HPDE6-E6E7 (cell line): Measurements from ENCODE around the gene RABL3.
"Not testable (repeated sequence)": the region's sequence is repeated elsewhere in the genome, so short reads cannot be mapped to it uniquely, and the experiment has no call there.

ENCODE experiments used
- DNase-seq: peaks from one replicate; pipeline ENCODE4 v3.0.0; 2011; ENCODE audit warnings: missing footprints; ENCODE audit errors: extremely low spot score

RABL3 gene

DNA sequence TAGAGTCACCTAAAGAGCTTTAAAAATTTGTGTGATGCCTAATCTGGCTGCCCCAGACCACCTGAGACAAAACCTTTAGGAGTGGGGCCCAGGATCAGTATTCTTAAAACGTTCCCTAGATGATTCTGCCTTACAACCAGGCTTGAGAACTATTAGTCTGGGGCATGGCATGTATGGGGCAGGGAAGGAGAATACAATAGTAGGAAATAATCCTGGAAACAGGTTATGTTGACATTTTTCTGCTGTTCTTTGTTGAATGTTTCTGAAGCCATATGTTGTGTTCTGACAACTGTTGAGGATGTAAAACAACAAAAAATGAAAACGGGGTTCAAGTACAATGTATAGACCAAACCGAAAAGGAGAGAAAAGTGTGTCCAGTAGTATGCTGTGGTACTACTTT is 3.1 kb upstream of the RABL3 start:
- no peak for DNase-seq

DNA sequence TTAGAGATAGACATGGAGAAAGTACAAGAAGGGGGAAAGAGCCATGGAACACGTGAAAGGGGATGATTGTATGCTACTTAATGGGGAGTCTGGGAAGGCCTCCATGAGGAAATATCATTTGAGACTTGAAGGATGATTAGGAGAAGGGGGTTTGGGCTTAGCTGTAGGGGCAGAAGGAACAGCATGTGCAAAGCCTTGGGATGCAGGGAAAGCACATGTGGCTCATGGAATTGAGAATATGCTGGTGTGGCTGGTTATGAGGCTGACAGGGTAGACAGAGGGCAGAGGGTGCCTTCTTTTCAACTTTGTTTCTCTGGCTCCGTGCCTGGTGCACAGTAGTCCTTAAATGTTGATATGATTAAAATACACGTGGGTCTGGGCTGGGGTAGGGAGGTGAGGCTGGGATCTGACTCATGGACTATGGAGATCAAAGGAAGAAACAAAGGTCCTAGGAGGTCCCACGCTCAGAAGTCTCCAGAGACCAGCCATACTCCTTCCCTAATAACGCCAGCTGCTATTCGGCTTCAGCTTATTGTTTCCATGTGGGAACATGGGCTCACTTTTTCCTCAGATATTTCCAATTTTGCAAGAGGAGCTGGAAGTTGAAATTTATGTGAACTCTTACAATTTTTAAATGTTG is 1.4 kb upstream of the RABL3 start:
- no peak for DNase-seq

GRCh38 chr3:120742849-120743365 is 591 bp upstream of the RABL3 start:
- DNase-seq, result no peak

DNA sequence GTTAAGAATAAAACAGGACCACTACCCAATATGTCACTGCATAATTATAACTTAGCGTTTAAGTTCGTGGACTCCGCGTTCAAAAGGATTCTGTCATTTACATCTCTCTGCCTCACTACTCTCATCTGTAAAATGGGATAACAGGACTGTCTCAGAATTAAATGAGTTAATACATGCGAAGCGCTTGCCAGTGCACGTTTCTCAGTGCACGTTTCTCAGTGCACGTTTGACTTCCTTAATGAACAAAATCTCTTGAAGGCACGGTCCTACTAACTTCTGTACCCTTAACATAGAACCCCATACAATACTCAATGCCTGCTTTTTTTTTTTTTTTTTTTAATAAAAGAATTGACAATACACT is 499 bp downstream of the RABL3 start:
- no peak for DNase-seq

DNA sequence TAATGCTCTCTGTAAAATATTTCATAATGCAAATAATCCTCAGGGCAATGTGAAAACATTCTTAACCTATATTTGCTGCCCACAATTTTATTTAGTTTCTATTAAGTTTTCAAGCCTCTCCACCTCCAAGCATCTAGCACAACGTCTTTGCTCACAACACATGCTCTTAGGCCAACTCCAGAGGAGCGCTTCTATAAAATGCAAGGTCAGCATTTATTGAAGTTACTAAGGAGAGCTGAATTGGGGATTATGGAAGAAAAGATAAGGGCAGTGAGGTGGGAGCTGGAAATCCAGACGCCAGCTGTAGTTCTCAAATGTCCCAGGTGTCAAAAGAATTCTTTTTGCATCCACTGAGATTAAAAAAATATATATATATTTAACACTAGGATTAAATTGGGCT is 996 bp downstream of the RABL3 start:
- no peak for DNase-seq

DNA sequence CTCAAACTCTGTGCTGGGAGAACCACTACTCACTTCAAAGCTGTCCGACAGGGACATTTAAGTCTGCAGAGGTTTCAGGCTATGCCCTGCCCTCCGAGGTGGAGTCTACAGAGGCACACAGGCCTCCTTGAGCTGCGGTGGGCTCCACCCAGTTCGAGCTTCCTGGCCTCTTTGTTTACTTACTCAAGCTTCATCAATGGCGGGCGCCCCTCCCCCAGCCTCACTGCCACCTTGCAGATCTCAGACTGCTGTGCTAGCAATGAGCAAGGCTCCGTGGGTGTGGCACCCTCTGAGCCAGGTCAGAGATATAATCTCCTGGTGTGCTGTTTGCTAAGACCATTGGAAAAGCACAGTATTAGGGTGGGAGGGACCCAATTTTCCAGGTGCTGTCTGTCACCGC is 4.3 kb downstream of the RABL3 start:
- DNase-seq, result not testable (repeated sequence)

DNA sequence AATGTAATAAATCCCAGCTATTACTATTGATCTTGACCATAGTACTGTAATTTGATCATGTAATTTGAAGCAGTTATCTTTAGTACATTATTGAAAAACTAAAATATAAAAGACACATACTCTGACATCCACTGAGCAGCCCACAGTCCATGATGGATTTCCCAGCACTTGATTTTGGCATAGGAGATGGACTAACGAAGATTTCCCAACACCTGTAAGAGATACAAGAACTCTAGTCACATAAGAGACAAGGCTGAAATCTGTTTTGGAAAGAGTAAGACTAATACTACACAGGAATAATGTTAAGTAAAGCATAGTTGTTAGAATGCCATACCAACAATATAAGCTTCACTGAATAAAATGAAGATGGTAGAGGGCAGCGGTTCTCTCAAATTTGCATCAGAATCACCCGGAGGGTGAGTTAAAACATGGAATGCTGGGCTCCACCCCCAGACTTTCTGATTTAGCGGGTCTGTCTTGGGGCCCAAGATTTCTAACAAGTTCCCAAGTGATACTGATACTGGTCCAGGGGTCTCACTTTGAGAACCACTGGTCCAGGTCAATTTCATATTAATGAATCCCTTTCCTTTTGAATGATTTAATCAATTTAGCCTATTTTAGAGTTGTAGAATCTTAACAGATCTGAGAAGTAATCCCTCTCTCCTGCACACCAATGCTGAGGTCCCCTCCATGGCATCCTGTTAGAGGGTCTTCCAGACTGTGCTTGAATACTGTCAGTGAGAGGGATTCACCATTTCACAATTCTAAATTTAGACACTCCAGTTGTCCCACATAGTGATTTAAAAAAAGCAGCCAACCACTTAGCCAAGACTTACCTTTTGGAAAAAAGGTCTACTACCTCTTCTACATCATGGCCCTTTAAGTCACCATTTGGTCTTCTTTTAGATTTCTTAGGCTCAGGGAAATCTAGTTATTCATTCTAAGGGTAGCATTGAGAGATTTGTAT is 11.5 kb downstream of the RABL3 start:
- DNase-seq, result no peak

DNA sequence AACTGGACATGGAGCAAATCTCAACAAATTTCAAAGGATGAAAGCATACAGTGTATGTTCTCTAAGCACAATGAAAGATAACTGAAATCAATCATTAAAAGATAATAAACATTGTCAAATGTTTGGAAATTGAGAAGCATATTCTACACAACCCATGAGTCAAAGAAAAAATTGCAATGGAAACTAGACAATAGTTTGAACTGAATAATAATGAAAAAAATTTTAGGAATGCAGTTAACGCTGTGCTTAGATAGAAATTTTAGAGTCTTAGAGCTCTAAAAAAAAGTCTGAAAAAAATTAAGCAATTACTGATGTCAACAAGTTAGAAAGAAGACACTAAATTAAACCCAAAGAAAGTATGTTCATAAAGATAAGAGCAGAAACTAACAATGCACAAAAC is 15.5 kb downstream of the RABL3 start:
- DNase-seq, result no peak

GRCh38 chr3:120719167-120719834 is 23.0 kb downstream of the RABL3 start:
- not testable (repeated sequence) for DNase-seq

- DNase-seq, result no peak
These were observed 29.1 kb downstream of the RABL3 start for GRCh38 chr3:120713262-120713661.

GRCh38 chr3:120710369-120710768 is 31.9 kb downstream of the RABL3 start:
- DNase-seq, result no peak

DNA sequence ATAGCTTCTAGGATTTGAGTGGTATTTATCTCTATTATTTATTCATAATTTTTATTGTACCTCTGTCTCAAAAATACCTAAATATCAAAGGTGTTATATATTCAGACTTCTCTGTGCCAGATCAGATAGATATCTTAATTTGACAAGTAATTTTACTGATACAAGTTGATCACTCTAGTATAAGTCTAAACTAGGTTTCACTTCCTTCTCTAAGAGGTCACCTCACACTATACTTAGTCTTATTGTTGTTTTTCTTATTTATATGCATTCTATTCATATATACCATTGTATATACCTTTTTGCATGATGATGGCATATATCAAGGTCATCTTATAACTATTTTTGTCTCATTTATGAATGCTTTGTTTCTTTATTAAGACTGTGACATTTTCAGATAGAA is 33.9 kb downstream of the RABL3 start:
- no peak for DNase-seq

DNA sequence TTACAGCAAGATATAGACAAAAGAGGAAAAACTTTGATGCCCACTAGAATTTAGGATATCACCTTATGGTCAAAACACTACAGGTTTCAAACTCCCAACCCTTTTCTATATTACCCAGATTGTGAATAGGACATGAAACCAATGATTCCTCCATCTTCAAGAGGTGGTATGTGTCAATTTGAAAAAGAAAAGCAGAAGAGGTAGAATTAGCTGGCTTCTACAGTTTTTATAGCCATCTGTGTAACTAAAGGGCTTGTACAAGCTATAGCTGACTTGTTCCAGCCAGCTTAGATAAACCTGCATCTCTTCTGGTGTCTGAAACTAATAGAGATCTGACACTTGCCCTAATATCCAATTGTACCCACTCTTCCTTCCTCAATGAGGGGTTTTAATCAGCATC is 35.4 kb downstream of the RABL3 start:
- no peak for DNase-seq

- no peak for DNase-seq
These were observed 36.3 kb downstream of the RABL3 start for GRCh38 chr3:120705884-120706582.

GRCh38 chr3:120699333-120699732 is 43.0 kb downstream of the RABL3 start:
- no peak for DNase-seq

GRCh38 chr3:120693439-120694171 is 48.7 kb downstream of the RABL3 start:
- DNase-seq, result no peak

GRCh38 chr3:120689395-120689794 is 52.9 kb downstream of the RABL3 start:
- no peak for DNase-seq

GRCh38 chr3:120688121-120688520 is 54.2 kb downstream of the RABL3 start:
- no peak for DNase-seq

DNA sequence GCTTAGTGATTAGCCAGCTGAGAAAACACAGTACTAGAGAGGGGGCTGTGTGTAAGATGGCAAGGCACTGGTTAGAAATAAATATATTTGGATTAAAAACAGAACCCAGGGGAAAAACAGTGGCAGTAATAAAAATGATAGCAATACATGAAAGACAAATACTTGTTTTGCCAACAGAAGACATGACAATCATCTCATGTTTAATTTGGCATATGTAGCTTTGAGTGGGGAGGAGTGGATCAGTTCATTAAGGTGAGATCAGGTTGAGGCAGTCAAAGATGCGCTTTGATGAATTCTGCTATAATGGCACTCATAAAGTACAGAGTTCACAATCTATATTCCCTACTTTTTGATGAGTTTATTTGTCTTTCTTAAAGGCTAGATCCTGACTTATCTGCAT is 56.9 kb downstream of the RABL3 start:
- no peak for DNase-seq

DNA sequence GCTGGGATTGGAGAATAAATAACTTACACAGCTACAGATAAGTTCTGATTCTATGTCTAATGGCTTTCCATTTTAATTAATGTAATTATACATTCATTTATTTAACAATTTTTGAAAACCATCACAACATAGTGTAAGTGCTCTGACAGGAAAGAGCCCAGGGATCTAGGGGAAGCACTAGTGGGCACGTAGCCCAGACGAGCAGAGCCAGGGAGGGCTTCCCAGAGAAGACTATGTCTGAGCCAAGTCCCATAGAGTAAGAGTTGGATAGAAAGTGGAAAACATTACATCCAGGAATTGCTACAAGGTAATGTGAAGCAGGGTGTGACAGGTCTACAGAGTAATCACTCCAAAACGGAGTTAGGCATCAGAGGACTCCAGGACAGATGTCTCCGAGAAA is 57.4 kb downstream of the RABL3 start:
- no peak for DNase-seq

- no peak for DNase-seq
These were observed 58.5 kb downstream of the RABL3 start for GRCh38 chr3:120683671-120684301.
